CD1c-positive myeloid dendritic cell (primary cell): Measurements from ENCODE around the gene ASB13.
"Not testable (repeated sequence)": the region's sequence is repeated elsewhere in the genome, so short reads cannot be mapped to it uniquely, and the experiment has no call there.

Experiments used
- DNase-seq: peaks from one replicate; pipeline ENCODE4 v3.0.0-alpha.2; 2016; ENCODE audit errors: extremely low spot score

ASB13 gene

GRCh38 chr10:5623081-5623748, 43.2 kb downstream of the ASB13 start:
- DNase-seq, result peak; percentile 90

GRCh38 chr10:5622186-5622960, 44.0 kb downstream of the ASB13 start:
- DNase-seq, result no peak

- not testable (repeated sequence) for DNase-seq
Measured at GRCh38 chr10:5621371-5621770, 45.0 kb downstream of the ASB13 start.

DNA sequence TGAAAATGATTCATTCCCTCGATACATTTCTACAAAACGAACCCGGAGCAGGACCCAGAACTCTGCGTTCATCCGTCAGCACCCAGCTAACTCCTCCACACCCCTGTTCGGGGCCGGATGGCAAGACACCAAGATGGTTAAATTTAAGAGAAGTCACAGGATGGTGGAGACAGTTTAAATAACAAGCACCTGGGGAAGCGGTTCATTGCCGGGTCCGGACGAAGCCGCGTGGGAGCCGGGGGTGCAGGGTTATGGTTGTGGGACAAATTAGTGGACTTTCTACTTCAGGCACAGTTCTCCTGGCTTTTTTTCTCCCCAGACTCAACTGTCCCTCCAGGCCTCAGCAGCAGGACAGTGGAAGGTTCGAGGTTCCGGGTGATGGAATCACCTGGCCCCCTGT, 45.4 kb downstream of the ASB13 start:
- DNase-seq, result no peak

DNA sequence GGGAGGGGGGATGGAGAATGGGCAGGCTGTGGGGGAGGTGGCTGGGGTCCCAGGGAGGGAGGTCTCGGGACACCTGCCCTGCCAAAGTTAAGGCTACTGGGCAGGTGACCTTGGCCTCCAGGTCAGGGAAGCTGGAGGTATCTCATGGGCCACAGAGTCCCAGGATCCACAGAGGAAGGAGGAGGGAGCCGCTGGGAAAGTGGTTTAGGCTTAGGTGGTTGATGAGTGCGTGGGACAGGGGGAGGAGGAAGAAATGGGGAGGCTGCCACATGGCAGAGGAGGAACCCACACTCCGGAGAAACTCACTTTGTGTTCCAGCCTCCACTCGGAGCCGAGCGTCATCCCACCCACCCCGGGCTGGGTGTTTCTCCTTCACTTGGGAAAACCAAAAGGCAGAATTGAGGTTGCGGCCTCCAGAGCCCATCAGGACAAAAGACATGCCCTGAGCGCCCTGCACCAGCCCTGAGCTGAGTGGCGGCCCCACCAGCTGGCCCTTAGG, 46.1 kb downstream of the ASB13 start:
- DNase-seq, result no peak

- DNase-seq, result no peak
Measured at GRCh38 chr10:5619362-5620211, 46.8 kb downstream of the ASB13 start.

GRCh38 chr10:5618829-5619228, 47.6 kb downstream of the ASB13 start:
- no peak for DNase-seq

DNA sequence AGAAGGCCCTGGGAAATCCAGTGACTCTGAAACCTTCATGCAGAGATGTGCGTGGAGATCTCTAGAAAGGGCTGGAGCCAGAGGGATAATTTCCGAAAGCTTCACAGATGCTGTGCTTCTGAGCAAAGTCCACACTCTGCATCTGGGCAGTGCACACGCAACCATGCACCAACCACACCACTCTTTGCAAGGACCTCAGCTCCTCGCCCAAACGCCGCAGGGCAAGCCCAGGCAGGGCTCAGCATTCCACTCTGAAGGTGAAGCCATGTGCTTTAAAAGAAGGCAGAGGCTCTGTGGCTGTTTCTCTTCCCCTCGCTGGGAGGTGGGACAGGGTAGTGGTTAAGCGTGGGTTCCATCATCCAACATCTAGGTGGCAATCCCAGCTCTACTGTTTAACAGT, 48.4 kb downstream of the ASB13 start:
- DNase-seq, result no peak

DNA sequence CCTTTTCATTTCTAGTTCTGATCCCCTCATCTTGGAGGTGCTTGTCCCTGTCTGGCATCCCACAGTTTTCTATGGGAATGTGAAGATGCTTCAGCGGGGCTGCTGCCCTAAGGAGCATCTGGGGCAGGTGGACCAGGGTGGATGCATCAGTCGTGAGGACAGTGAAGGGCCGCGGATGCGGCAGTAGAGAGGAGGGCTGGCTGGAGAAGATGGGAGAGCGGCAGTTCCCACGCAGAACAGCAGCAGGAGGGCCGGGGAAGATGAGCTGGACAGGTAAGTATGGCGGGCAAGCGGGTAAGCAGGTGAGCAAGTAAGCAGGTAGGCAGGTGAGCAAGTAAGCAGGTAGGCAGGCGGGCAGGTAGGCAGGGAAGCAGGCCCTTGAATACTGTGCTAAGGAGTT, 48.9 kb downstream of the ASB13 start:
- DNase-seq, result no peak

DNA sequence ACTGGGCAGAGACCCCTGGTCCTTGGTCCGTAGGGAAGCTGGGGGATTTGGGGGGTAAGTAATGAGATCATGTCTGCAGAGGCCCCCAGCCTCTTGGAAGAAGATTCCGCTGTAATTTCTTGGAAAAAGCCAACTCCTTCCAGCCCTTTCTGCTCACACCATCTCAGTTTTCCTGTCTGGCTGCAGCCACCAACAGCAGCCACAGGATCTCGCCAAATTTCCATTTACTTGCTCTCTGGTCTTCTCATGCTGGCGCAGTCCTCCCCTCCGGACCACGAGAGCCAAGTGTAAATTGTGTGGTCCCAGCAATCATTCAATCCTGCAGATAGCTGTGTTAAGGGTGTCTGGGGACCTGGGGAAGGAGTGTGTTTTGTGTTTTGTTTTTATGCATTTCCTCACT, 49.6 kb downstream of the ASB13 start:
- no peak for DNase-seq

- DNase-seq, result no peak
Measured at GRCh38 chr10:5616046-5616445, 50.3 kb downstream of the ASB13 start.

GRCh38 chr10:5615316-5615715, 51.1 kb downstream of the ASB13 start:
- DNase-seq, result no peak

DNA sequence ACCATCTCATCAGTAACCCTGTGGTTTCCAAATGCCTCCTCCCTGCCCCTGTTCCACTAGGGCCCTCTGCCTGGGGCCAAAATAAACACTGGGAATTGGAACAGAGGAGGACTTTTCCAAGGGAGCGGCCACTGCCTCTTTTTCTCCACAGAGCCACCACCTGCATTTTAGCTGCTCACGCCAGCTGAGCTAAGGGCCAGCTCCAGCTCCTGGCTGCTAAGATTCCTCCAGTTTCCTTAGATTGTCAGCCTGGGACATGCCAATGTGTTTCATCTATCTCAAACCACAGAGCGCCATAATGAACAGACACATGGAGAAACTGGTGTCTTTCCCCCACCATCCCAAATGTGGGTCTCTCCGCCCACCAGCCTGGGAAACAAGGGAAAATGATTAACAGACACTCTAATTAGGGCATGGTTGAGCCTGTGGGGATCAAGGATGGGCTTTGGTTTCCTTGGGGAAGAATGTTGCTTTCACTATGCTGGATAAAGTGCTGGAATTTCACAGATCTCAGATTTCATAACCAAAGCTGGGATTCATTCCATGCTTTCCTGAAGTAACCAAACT, 52.2 kb downstream of the ASB13 start:
- no peak for DNase-seq

GRCh38 chr10:5613481-5614154, 52.8 kb downstream of the ASB13 start:
- no peak for DNase-seq

DNA sequence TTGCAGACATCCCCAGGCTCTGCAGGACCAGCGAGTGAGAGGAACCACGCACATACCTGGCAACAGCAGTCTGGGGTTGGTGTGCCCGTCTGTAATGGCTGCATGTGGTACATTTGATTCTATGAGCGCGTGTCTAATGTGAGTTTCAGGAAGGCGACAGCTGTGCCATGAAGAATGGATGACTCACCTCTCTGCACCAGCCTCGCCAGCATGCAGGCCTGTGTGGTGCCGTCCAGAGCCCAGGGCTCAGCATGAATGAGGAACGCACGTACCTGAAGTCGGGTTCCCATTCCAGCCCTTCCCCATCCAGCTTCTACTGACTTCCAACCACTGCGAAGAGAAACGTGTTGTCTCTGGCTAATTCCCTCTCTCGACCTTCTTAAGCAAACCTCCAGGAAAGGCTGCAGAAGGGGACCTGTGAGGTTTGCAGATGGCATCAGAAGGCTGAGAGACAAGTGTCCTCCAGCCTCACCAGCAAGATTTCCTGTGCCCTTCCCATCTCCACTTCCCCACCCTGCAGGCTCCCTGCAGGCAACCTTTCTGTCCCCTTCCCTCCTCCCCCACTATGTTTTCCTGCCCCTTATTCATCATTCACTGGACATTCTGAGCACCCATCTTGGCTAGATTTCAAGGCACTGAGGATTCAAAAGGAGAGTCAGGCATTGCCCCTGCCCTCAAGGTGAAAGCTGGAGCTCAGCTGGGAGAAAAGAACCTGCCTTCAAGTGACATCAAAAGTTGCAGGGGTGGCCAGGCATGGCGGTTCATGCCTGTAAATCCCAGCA, 54.3 kb downstream of the ASB13 start:
- no peak for DNase-seq

DNA sequence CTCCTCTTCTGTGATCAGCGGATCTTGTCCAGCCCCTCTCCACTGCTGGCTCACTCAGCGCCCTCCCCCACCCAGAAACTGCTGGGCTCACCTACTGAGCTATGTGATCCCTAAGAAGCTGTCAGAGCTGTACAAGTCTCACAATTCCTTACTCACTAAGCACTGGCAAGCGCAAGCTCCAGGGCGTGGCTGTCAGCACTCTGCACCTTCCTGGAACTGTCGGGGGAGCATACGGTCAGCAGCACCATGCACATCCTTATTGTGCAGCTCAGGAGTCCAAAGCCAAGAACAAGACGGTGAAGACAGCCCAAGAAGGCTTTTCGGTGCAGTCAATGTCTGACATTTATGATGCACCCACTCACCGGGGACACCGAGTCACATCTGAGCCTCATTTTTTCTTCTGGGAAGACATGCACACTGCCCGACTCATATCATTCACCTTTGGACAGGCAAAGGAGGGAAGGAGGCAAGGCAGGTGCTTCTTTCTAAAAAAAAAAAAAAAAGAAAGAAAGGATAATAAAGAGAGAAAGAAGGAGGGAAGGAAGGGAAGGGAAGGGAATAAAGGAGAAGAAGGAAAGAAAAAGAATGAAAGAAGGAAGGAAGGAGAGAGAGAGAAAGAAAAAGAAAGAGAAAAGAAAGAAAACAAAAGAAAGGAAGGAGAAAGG, 56.3 kb downstream of the ASB13 start:
- DNase-seq, result no peak

DNA sequence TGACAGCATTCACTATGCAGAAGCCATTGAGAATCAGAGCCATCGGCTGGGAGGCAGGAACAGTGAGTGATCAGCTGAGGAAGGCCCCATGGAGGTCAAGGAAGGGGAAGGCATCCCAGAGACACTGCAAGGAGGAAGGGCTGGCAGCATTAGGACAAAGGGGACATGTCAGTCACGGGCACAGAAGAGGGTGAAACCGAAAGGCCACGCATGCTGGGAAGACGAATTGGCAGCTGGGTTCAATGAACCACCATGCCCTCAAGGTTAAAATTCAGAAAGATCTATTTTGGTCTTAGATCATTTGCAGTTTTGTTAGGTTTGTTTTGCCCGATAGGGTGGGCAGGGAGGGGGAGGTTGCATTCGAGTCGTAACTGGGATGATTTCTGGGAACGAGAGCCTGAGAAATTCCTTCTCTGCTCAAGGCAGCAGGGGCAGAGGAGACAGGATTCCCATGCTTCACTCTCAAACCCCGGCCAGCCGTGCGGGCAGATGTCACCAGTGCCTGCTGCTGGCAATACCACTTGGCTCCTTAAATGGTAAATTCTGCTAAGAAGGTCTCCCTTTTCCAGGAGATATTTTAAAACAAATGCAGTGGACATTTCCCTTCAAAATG, 57.7 kb downstream of the ASB13 start:
- no peak for DNase-seq

DNA sequence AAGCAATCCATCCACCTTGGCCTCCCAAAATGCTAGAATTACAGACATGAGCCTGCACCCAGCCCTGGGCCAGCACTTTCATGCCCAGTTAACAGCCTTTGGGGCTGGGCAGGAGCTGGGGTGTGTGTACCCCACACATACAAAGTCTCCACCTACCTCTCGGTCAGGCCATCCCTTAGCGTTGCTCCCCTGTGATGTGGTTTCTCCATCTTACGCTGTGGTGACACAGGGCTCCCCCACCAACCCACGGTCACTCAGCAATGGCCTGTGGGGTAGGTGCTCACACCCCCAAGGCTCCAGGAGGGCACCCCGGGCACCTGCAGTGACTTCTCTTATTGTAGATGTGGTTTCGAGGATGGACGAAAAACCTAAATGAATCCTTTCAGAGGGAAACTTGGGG, 58.8 kb downstream of the ASB13 start:
- no peak for DNase-seq

DNA sequence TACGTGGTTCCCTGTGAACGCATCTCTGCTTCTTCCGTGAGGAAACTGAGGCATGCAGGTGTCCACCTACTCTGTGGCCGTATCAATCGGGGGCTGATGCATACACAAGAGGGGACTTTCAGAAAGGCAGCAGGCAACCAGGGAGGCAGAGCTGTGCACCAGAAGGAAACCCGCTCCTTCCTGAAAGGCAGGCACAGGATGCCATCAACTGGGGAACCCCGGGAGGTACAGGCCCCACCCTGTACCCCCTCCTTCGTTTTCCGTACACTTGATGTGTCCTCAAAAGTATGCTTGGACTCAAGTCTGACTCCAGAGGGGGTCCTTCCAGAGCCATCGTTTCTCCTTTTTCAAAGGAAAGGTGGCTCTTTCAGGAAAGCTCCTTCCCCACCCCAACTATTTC, 59.5 kb downstream of the ASB13 start:
- DNase-seq, result no peak

DNA sequence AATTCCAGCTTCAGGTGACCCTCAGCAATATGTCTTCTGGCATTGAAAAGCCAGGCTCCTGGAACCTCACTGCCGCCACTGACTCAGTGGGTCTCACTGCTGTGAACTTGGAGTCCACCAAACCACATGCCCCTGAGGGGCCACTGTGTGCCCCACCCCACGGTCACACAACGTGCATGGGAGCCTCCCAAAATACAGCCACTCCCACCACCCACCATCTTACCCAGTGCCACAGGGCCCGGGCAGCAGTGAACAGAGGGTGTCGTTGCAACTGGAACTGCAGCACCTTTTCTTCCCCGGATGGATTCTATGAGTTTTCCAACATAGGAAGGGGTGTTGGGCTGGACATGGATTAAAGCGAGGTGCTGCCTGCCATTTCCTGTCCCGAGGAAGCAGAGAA, 60.1 kb downstream of the ASB13 start:
- no peak for DNase-seq
